ENCODE data around the gene TBC1D14.

GRCh38 chr4:7073526-7074390 is 164.1 kb downstream of the TBC1D14 start:
- no peak for TF ChIP-seq POLR2A (IDR thresholded peaks at IDR 0.05; ENCODE audit: low read length)
- no peak for TF ChIP-seq GATA1 (IDR thresholded peaks at IDR 0.05; ENCODE audit: low read depth, low read length)

All from erythroblast (primary cell).